ENCODE data around the gene ADGRF4.
A peak's percentile ranks its signal among the peaks of the same experiment; 100 is the strongest.

Gene ADGRF4

GRCh38 chr6:47686411-47686810, 12.0 kb upstream of the ADGRF4 start:
- DNase-seq = no peak

- no peak for DNase-seq
Observed at GRCh38 chr6:47687432-47687831, 10.9 kb upstream of the ADGRF4 start.

GRCh38 chr6:47690214-47690613, 8.2 kb upstream of the ADGRF4 start:
- no peak for DNase-seq

GRCh38 chr6:47690791-47691190, 7.6 kb upstream of the ADGRF4 start:
- no peak for DNase-seq

GRCh38 chr6:47697925-47698324, 455 bp upstream of the ADGRF4 start:
- DNase-seq = no peak

DNA sequence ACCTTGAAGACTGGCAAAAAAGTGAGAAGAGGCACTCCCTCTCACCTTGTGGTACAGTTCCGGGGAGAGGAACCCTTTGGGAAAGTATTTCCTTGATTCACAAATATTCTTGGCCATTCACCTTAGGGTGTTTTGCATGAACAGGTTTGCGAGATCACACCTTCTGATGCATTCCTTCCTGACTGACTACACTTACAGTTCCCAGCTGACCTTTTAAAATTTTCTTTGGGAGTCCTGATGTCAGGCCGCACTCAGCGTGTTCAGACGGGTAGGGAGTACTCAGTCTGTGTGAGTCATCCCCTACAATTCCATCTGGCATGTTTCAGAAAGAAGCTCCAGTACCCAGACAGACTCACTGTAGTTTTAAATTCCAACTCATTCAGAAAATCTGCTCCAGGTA, 1.7 kb downstream of the ADGRF4 start:
- no peak for DNase-seq

DNA sequence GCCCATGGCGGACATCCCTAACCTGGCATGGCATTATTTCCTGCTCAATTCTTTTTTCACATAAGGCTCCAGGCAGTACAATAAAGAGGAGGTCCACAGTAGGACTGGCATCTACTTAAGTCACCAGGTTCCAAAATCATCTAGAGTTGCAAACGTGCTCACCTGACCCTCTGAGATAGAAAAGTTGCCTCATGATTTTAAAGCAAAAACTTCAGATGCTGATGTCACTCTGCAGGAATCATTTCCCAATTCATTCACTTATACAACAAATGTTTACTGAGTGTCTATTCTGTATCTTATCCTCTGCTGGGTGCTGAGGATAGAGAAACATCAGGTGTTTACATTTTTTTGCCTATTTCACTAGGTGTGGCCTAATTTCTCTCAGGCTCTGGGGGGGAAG, 2.2 kb downstream of the ADGRF4 start:
- no peak for DNase-seq

- no peak for DNase-seq
Observed at GRCh38 chr6:47701363-47701762, 3.0 kb downstream of the ADGRF4 start.

DNA sequence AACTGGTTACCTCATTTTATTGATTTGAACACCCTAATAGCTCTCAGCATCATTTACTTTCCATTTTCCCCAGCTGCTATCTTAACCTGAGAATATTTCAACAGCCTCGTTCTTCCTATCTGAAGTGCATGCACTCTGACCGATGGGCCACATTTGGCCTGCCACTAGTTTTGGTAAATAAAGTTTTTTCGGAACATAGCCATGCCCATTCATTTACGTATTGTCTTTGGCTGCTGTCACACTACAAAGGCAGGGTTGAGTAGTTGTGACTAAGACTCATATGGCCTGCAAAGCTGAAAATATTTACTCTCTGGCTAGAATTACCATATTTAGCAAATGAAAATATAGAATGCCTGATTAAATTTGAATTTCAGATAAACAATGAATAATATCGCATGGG, 10.8 kb downstream of the ADGRF4 start:
- DNase-seq = no peak

- DNase-seq = no peak
Observed at GRCh38 chr6:47710295-47710694, 11.9 kb downstream of the ADGRF4 start.

DNA sequence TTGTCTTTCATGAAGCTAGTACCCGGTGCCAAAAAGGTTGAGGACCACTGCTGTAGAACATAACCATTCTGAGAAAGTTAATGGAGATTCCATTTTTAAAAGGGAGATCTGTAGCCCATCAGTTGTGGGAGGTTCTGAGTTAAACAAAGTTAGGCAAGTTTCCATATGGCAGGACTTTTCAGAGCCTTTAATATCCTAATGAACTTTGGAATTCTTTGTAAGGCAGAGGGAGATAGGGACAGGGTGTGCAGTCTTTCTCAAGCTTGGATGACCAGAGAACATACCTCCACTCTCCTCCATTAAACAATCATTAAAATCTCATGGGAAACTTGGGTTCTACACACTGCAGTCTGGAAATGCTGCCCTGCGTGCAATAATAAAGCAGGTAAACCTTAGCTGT, 14.8 kb downstream of the ADGRF4 start:
- no peak for DNase-seq

- DNase-seq = peak; percentile 19
Observed at GRCh38 chr6:47714802-47715201, 16.4 kb downstream of the ADGRF4 start.

GRCh38 chr6:47715782-47716181, 17.4 kb downstream of the ADGRF4 start:
- DNase-seq = no peak

DNA sequence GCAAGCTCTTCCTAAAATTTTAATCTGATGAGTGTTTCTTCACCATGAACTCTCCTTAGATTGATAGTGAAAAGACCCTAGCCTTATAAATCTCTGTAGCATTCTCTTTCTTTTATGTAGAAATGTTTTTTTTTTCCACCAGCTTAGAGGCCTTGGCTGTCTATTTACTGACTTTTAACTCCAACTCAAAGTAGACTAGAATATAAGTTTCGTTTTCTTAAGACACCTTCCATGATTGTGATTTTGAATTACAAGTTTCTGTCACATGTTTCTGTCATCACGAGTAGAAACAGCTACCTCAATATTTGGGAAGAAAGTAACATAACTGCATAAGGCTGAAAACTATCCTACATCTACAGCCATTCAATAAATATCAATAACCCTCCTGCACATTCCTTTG, 17.8 kb downstream of the ADGRF4 start:
- DNase-seq = no peak

GRCh38 chr6:47718571-47718970, 20.2 kb downstream of the ADGRF4 start:
- DNase-seq = no peak

DNA sequence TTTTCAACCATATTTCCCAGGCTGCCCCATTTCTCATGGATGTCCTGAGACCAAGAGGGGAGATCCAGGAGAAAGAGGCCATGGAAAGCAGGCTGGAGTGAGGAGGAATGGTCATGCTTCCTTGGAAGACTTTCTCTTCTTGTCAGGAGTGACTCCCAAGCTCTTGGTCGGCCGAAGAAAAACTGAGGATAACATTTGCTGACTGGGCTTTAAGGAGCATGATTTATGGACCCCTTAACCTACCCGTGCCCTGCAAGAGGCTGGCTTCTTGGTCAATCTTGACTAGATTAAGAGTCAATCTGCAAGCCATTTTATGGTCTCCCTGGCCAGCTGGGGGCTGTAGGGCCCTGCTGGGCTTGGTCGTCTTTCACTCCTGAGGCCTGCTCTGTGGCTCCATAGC, 22.8 kb downstream of the ADGRF4 start:
- no peak for DNase-seq

DNA sequence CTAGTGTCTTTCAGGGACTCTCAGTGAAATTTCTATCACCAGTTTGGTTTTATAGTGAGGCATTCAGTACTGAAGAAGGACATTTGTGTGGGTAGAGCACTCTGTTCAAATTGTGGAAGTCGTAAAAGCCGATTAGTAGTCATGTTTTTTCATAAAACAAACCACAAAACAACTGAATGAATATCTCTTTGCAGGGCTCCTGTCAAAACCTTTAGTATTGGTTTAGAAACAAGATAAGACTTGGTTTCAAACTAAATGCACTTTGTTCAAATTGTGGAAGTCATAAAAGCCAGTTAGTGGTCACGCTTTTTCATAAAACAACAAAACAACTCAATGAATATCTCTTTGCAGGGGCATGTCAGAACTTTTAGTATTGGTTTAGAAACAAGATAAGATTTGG, 23.8 kb downstream of the ADGRF4 start:
- no peak for DNase-seq

GRCh38 chr6:47724300-47724699, 25.9 kb downstream of the ADGRF4 start:
- DNase-seq = no peak

DNA sequence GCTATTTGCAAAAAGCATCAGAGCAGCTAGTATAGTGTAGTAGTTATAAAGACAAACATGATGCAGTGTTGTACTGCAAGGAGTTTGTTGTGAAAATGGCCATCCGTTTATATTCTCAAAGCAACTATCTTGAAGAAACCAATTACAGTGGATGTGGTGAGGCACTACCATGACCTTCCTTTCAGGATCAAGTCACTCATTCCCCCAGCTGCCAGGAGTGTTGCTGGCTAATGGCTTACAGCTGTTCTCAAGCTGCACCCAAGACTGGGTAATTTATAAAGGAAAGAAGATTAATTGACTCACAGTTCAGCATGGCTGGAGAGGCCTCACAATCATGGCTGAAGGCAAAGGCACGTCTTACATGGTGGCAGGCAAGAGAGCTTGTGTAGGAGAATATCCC, 29.0 kb downstream of the ADGRF4 start:
- DNase-seq = no peak

GRCh38 chr6:47729019-47729418, 30.6 kb downstream of the ADGRF4 start:
- DNase-seq = no peak

DNA sequence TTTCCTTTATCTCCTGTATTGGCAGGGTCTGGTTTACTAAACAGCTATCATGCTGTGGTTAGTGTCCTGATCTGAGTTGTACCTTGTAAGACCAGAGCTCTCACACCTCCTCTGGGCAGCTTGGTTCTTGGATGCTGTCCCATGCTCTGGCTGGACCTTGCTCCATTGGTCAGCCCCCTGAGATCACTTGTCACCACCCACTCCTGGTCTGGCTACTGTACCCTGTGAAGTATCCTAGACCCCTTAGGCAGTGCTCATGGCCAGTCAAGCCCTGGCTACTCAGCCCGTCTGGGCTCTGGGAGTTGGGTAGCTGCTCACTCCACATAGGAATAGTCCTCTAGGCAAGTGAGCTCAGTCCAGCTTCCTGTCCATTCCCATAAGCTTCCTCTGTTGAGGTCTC, 31.1 kb downstream of the ADGRF4 start:
- DNase-seq = no peak

- no peak for DNase-seq
Observed at GRCh38 chr6:47733879-47734558, 35.6 kb downstream of the ADGRF4 start.

DNA sequence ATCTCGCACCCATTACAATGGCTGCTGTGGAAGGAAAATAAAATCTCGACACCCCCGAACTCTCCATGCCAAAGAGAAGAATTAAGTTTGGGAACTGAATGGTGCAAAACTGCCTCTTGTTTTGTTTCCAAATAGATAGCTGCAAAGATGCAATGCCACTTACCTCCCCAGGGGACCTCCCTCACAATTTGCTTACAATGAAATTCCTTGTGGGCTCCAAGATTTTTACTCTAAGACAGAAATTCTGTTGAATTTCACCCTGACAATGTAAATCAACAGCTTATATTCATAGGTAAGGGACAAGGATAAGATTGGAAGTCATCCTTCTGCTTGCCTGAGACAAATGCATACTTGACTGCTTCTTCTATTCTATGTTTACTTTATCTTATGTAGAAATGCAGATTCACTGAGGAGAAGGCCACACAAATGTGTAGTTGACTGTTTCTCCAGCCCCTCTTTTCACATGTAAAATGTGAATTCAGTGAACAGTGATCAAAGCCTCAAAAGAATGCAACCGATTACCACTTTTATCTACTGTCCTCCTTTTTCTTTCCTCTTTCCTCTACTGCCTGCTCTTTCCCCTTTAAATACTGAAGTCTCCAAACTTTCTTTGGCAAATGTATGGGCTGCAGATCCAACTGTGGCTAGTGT, 36.6 kb downstream of the ADGRF4 start:
- DNase-seq = no peak

DNA sequence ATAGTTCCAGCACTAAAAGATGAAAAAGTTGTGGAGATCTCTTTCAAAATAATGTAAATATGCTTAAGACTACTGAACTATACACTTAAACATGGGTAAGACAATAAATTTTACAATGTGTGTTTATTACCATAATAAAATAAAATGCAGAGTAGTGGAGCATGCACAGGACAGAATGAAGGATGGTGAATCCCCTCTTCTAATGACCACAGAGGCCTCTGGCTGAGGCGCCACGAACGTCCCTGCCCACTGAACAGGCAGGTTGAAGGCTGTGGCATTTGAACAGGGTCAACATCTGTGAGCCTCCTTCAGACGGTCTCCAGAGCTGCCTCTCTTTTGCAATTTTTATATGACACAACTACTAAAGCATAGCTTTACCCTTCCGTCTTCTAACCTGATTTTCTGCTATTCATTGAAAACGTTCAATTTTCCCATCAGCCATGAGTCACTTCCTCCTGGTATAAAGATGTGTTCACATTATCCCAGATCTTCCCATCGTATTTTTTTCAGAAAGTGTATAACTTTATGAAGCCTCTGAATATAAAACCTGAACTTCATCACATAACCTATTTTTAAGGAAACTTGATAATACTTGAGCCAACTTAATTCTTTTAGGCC, 37.8 kb downstream of the ADGRF4 start:
- DNase-seq = no peak

GRCh38 chr6:47737406-47737805, 39.0 kb downstream of the ADGRF4 start:
- no peak for DNase-seq
